Measurements from ENCODE around the gene NR2F6. TPM values are rescaled to one million over a fixed set of nuclear protein-coding genes. Genes with fewer than 3 reads are reported as not detected.

The NR2F6 gene
- polyA plus RNA-seq, 1 donor (not counting 4 experiments of a cell fraction or from before 2014, with no cell fraction given) = 12.3 TPM

- Histone ChIP-seq H3K27ac (ENCODE audit: control insufficient read depth, insufficient read depth, low read length) (no peak overlapping the region), H3K4me3 (ENCODE audit: control insufficient read depth in 2 of 3, extremely low read depth in 1 of 3, insufficient read depth in 2 of 3, low read depth in 1 of 3, low read length in 3 of 3) (peak overlapping the region; percentile 82 to 92 (median 86)), H3K9ac (ENCODE audit: control insufficient read depth, extremely low read depth, insufficient read depth, low read length) (peak overlapping the region; percentile 73), H3K79me2 (ENCODE audit: control insufficient read depth, insufficient read depth, low read length) (peaks cover 40% of the 10 kb centered on the region), H4K20me1 (ENCODE audit: control insufficient read depth, extremely low read depth, insufficient read depth, low read length) (no peaks in the 10 kb centered on the region), H3K27me3 (ENCODE audit: control insufficient read depth, extremely low read depth, insufficient read depth, low read length) (no peaks in the 10 kb centered on the region), H2AFZ (ENCODE audit: control insufficient read depth, low read length) (peak overlapping the region; percentile 37), H3K4me1 (ENCODE audit: control insufficient read depth, extremely low read depth, insufficient read depth, low read length) (peaks cover 26% of the 10 kb centered on the region), H3K9me1 (ENCODE audit: control insufficient read depth, extremely low read depth, insufficient read depth, low read length) (no peaks in the 10 kb centered on the region), H3K9me3 (ENCODE audit: control insufficient read depth, low read depth, low read length) (no peaks in the 10 kb centered on the region), H3K4me2 (ENCODE audit: control insufficient read depth, extremely low read depth, insufficient read depth, low read depth, low read length) (peak overlapping the region; percentile 70), H3K36me3 (ENCODE audit: control insufficient read depth in 2 of 2, extremely low read depth in 1 of 2, insufficient read depth in 2 of 2, low read length in 2 of 2) (no peaks in the 10 kb centered on the region)
- TF ChIP-seq EZH2 (IDR thresholded peaks at IDR 0.05; ENCODE audit: low read length) (no peak), CTCF (optimal IDR thresholded peaks at IDR 0.05 in 1 of 3, IDR thresholded peaks at IDR 0.05 in 1 of 3, conservative IDR thresholded peaks at IDR 0.05 in 1 of 3; ENCODE audit: extremely low read depth in 1 of 3, insufficient read depth in 2 of 3, low read length in 3 of 3) (no peak)
- FAIRE-seq = no peak
- DNase-seq (ENCODE audit: low read depth, low spot score) = no peak
- dilution Hi-C loops (cut with MboI; ENCODE audit: extremely low pct_ligation_motif_present, low sequenced_read_pairs) = no loop called here
These were observed 1.7 kb downstream of the NR2F6 start for GRCh38 chr19:17243830-17244617.

- H3K4me3 ChIP-seq (ENCODE audit: control insufficient read depth in 2 of 3, extremely low read depth in 1 of 3, insufficient read depth in 2 of 3, low read depth in 1 of 3, low read length in 3 of 3) = peak overlapping the region; percentile 82 to 92 (median 86)
- no peaks in the 10 kb centered on the region for H3K27me3 ChIP-seq (ENCODE audit: control insufficient read depth, extremely low read depth, insufficient read depth, low read length)
- no peak for FAIRE-seq
- peaks cover 40% of the 10 kb centered on the region for H3K79me2 ChIP-seq (ENCODE audit: control insufficient read depth, insufficient read depth, low read length)
- H3K4me2 ChIP-seq (ENCODE audit: control insufficient read depth, extremely low read depth, insufficient read depth, low read depth, low read length) = peak overlapping the region; percentile 70
- peaks cover 0 to 3% of the 10 kb centered on the region in 2 experiments for H3K36me3 ChIP-seq (ENCODE audit: control insufficient read depth in 2 of 2, extremely low read depth in 1 of 2, insufficient read depth in 2 of 2, low read length in 2 of 2)
- no peaks in the 10 kb centered on the region for H3K9me1 ChIP-seq (ENCODE audit: control insufficient read depth, extremely low read depth, insufficient read depth, low read length)
- no peak for TF ChIP-seq CTCF (optimal IDR thresholded peaks at IDR 0.05 in 1 of 3, IDR thresholded peaks at IDR 0.05 in 1 of 3, conservative IDR thresholded peaks at IDR 0.05 in 1 of 3; ENCODE audit: extremely low read depth in 1 of 3, insufficient read depth in 2 of 3, low read length in 3 of 3)
- no peak for TF ChIP-seq EZH2 (IDR thresholded peaks at IDR 0.05; ENCODE audit: low read length)
- no peak overlapping the region for H2AFZ ChIP-seq (ENCODE audit: control insufficient read depth, low read length)
- no peak for DNase-seq (ENCODE audit: low read depth, low spot score)
- peaks cover 23% of the 10 kb centered on the region for H3K4me1 ChIP-seq (ENCODE audit: control insufficient read depth, extremely low read depth, insufficient read depth, low read length)
- no peaks in the 10 kb centered on the region for H4K20me1 ChIP-seq (ENCODE audit: control insufficient read depth, extremely low read depth, insufficient read depth, low read length)
- H3K9ac ChIP-seq (ENCODE audit: control insufficient read depth, extremely low read depth, insufficient read depth, low read length) = peak overlapping the region; percentile 73
- no peaks in the 10 kb centered on the region for H3K9me3 ChIP-seq (ENCODE audit: control insufficient read depth, low read depth, low read length)
- no peak overlapping the region for H3K27ac ChIP-seq (ENCODE audit: control insufficient read depth, insufficient read depth, low read length)
- dilution Hi-C loops (cut with MboI; ENCODE audit: extremely low pct_ligation_motif_present, low sequenced_read_pairs) = no loop called here
These were observed 2.4 kb downstream of the NR2F6 start for GRCh38 chr19:17243211-17243829.

Measured in keratinocyte (primary cell).